Subcutaneous adipose tissue (tissue), 4 donors: ENCODE measurements around the gene COX5A. TPM values are rescaled to one million over a fixed set of nuclear protein-coding genes. Genes with fewer than 3 reads are reported as not detected.

Experiments used
- total RNA-seq, 4 donors: library from RNA; depleted of rRNA; stranded (reverse); fragments of >200 nt; gene quantifications; one replicate each; pipeline ENCODE4 v1.1.0, GENCODE V29; 2016
- TF ChIP-seq, protein P1 (sequence below): fragments of 450-650 bp; IDR thresholded peaks from one replicate; pipeline ENCODE4 v1.5.1; 2016; ENCODE audit warnings: low read depth, mild to moderate bottlenecking, control low read depth, antibody characterized with exemption, moderate library complexity

Gene COX5A
- total RNA-seq, 4 donors from 2014 or later: 72.4 to 108 (median 97.1) TPM

DNA sequence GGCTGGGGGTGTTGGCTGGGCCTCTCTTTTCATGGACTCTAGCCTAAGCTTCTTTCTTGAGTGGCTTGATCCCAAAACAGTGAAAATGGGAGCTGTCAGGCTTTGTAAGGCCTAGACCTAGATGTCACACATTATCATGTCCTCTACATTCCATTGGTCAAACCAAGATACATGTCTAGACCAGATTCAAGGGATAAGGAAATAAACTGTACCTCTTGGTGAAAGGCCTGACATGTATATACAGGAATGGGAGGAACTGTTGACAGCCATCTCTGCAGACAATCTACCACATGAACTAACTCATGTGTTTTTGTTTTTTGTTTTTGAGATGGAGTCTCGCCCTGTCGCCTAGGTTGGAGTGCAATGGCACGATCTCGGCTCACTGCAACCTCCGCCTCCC, 29.8 kb upstream of the COX5A start:
- TF ChIP-seq, protein P1, sequence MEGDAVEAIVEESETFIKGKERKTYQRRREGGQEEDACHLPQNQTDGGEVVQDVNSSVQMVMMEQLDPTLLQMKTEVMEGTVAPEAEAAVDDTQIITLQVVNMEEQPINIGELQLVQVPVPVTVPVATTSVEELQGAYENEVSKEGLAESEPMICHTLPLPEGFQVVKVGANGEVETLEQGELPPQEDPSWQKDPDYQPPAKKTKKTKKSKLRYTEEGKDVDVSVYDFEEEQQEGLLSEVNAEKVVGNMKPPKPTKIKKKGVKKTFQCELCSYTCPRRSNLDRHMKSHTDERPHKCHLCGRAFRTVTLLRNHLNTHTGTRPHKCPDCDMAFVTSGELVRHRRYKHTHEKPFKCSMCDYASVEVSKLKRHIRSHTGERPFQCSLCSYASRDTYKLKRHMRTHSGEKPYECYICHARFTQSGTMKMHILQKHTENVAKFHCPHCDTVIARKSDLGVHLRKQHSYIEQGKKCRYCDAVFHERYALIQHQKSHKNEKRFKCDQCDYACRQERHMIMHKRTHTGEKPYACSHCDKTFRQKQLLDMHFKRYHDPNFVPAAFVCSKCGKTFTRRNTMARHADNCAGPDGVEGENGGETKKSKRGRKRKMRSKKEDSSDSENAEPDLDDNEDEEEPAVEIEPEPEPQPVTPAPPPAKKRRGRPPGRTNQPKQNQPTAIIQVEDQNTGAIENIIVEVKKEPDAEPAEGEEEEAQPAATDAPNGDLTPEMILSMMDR: no peak

DNA sequence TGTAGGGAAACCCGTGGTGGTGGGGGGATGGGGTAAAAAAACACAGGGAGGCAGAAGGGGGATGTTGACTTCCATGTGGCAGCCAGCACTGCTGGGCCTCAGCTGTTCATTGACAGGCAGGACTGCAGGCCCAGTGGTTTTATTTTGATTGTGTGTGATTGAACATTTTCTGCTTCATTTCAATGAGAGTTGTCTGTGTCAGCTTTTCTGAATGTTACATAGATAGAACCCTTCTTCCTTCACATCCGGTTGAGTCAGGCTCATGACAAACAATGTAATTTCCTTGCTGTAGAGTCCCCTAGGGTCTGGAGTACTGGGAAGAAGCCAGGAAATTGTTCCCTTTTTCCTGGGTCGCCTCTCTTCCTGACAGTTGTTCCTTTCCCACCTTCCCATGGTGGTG, 26.9 kb upstream of the COX5A start:
- TF ChIP-seq, protein P1: no peak

DNA sequence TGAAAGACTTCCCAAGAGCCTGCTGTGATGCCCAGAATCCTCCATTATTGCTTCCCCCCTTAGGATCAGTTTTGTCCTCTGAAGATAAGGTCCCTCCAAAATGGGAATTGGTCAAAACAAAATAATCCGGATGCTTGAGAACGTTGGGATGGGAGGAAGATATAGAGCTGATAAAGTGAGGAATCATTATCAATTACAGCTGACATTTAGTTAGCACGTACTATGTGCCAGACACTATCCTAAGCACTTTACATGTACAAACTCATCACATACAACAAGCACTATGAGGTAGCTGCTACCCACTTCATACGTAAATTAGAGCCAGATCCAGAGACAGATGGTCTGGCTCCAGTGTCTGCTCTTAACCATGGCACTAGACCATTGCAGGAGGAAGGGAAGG, 25.3 kb upstream of the COX5A start:
- TF ChIP-seq, protein P1: no peak

DNA sequence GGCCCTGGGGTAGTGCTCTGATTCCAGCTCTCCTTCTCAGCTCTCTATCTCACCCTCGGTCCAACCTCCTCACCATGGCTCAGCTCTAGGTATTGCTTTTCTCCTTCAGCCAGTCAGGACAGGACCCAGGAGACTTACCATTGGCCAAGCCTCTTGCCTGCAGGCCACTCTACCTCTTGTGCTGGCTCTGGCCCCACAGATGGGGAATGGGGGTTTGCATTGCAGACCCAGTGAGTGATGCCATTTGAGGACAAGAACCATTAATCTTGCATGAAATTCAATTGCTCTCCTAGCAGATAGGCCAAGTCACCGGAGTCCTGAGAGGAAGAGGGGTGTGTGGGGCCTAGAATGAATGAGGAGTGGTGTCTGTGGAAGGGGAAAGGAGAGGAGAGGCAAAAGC, 24.8 kb upstream of the COX5A start:
- TF ChIP-seq, protein P1: no peak

DNA sequence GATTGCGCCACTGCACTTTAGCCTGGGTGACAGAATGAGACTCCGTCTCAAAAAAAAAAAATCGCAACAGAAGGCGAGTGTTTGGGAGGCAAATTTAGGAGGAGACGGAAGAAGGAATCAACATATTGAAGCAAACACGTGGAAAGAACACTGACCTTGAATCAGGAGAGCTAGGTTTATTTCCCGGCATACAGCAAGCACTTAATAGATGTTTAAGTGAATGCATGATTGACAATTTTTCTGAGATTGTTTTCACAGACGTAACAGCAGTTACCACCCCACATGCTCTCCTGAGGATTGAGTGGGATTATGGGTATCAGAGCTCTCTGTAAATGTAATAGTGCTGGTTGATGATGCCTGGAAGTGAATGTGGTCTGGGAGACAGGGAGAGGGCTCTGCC, 24.3 kb upstream of the COX5A start:
- TF ChIP-seq, protein P1: no peak

DNA sequence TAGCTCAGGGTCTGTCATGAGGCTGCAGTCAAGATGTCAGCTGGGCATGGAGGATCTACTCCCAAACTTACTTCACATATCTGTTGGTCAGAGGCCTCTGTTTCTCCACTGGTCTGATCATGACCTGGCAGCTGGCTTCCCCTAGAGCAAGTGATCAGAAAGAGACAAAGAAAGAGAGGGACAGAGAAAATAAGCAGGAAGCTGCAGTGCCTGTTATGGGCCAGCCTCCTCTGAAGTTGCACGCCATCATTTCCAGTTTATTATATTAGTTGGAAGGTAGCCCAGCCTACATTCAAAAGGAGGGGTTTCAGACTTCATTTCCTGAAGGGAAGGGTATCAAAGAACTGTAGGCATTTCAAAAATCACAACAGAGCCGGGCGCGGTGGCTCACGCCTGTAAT, 23.7 kb upstream of the COX5A start:
- TF ChIP-seq, protein P1: no peak

DNA sequence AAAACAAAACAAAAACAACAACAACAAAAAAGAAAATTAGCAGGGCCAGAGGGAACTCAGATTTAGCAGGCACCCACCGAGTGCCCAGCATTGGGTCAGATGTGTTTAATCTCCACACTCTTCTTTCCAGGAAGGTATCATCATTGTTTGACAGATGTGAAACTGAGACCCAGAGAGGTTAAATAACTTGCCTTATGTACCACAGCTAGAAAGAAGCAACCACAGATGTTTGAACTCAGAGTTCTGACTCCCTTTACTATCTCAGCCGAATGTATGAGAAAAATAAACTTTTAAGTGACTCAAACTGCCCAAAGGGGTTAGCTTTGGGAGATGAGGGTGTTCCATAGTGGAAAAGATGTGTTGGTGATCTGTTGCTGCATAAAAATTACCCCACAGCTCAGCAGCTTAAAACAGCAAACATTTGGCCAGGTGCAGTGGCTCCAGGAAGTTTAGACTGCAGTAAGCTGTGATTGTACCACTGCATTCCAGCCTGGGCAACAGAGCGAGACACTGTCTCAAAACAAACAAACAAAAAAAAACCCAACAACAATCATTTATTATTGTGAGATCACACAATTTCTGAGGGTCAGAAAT, 23.2 kb upstream of the COX5A start:
- TF ChIP-seq, protein P1: no peak

DNA sequence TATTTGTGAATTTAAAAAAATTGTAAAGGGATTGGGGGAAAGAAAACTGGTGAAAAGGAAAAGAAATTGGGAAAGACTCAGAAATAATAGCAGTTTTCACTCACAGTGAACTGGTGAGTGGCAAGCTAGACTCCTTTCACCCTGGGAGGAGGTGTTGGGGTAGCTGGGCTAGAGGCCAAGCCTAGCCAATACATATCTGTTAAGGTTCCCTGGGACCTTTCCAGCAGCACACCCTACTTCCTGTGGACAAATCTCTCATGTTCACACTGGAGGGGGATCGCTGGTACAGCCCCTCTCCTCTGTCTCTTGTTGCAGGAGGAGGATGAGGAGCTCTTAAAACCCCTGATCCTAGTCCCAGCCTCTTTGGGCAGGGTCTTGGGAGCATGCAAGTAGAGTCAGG, 22.4 kb upstream of the COX5A start:
- TF ChIP-seq, protein P1: no peak
